ENCODE measurements around the gene IGLL5. TPM values are rescaled to one million over a fixed set of nuclear protein-coding genes. Genes with fewer than 3 reads are reported as not detected.
"Not testable (repeated sequence)": the region's sequence is repeated elsewhere in the genome, so short reads cannot be mapped to it uniquely, and the experiment has no call there.

The IGLL5 gene
- total RNA-seq, 1 donor from 2014 or later = 1.2 TPM

DNA sequence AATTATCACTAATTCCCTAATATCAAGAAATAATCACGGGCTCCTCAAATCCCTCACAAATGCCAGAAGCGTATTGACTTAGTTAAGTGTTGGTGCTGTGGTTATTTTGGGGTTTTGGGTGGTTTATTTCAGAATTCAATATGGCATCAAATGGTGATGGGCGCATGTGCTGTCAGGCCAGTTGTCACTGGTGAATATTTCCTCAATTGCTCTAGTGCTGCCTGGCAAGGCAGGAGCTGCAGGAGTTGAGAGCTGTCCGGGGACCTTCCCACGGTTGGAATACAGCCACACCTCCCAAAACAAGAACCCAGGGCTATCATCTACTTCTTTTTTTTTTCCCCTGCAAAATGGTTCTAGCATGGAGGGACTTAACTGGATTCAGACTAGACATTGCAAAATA, 10.3 kb downstream of the IGLL5 start:
- ATAC-seq = no peak
- DNase-seq (ENCODE audit: low spot score) = no peak

DNA sequence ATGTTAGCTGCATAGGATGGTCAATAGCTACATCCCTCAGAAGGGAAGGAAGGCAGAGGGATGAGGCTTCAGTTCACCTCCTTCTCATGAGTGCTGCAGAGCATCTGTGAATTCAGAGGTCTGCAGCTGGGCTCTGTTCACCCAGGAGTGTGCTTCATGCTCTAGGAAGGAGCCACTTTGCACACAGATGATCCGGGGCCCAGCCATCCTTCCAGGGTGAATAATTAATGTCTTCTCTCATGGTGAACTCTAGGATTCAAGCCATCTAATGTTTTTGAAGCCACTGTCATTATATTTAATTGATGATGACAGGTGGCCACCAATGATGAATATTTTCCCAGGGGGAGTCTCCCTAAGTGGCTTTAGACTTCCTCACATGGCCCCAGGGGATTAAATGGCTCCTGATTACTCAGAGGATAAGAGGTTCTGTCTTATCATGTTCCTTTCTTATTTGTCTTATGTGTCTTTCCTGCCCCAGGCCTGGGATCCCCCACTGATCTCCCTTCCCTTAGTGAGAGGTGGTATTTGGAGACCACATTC, 10.9 kb downstream of the IGLL5 start:
- not testable (repeated sequence) for DNase-seq (ENCODE audit: low spot score); ATAC-seq

DNA sequence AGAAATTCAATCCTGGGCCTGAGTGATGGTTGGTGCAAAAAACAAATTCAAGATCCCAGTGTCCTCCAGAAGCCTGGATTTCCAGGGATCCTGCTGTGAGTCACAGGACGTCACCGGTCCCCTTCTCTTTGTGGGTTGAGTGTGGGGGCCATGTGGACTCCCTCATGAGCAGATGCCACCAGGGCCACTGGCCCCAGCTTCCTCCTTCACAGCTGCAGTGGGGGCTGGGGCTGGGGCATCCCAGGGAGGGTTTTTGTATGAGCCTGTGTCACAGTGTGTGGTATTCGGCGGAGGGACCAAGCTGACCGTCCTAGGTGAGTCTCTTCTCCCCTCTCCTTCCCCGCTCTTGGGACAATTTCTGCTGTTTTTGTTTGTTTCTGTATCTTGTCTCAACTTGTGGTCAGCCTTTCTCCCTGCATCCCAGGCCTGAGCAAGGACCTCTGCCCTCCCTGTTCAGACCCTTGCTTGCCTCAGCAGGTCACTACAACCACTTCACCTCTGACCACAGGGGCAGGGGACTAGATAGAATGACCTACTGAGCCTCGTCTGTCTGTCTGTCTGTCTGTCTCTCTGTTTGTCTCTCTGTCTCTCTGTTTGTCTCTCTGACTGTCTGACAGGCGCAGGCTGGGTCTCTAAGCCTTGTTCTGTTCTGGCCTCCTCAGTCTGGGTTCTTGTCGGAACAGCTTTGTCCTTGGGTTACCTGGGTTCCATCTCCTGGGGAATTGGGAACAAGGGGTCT, 11.9 kb downstream of the IGLL5 start:
- DNase-seq (ENCODE audit: low spot score); ATAC-seq: not testable (repeated sequence)

DNA sequence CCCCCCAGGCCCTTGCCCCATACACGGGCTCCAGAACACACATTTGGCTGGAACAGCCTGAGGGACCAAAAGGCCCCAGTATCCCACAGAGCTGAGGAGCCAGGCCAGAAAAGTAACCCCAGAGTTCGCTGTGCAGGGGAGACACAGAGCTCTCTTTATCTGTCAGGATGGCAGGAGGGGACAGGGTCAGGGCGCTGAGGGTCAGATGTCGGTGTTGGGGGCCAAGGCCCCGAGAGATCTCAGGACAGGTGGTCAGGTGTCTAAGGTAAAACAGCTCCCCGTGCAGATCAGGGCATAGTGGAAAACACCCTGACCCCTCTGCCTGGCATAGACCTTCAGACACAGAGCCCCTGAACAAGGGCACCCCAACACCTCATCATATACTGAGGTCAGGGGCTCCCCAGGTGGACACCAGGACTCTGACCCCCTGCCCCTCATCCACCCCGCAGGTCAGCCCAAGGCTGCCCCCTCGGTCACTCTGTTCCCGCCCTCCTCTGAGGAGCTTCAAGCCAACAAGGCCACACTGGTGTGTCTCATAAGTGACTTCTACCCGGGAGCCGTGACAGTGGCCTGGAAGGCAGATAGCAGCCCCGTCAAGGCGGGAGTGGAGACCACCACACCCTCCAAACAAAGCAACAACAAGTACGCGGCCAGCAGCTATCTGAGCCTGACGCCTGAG, 13.1 kb downstream of the IGLL5 start:
- not testable (repeated sequence) for ATAC-seq; DNase-seq (ENCODE audit: low spot score)

DNA sequence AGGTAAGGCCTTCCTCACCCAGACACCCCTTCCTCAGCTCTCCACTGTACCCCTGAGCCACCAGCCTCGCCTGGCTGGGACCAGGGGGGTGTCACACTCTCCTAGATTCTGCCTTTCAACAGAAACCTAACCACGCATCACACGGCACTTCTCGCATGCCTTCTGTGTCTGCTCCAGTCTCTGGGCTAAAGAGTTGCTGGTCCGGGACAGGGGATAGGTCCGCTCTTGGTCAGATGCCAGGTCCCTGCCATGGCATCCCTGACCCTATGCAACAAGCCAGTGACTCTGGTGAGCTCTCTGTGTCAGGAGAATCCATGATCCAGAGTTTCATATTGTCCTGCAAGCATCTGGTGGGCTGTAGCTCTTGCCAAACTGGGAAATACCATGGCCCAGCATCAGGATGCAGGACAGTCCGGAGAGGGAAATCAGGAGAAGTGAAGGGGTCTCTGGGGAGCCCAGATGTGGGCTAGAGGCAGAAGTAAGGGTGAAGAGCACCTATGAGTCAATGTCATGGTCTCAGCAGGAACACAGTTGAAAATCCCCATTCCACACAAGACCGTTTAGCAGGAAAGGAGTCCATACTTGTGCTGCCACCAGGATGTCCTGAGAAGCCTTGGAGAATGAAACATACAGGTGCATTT, 14.1 kb downstream of the IGLL5 start:
- DNase-seq (ENCODE audit: low spot score) (no peak), ATAC-seq (no peak)

DNA sequence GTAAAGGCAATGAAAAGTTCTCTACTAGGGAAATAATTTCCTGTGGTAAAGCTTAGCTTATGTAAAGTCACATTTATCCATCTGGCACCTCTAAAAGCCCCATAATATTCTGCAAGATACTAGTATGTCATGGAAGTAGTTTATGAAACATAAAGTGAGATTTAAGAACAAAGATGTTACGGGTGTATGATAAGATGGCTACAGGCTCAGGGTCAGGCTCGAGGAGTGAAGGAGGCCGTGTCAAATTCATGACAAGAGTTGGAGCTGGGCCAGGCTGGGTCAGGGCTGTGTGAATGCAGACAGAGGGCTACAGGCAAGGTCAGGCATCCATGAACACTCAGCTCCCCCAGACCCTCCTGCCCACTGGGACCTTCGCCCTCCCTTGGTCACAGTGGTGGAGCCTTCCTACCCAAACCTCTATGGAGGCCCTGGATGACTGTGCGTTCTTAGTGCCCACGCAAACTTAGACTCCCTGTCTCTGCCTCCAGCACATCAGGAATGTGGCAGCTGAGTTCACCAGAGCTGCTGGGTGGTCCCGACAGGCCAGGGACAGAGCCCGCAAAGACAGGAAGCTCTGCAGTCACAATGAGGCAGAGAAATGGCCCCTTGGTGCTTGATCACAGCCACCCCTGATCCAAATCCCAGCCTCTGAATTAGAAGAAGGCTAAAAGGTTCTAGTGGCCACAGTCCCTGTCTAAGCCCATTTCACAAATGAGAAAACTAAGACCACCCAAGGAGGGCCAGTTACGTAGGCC, 14.8 kb downstream of the IGLL5 start:
- ATAC-seq = no peak
- DNase-seq (ENCODE audit: low spot score) = no peak

DNA sequence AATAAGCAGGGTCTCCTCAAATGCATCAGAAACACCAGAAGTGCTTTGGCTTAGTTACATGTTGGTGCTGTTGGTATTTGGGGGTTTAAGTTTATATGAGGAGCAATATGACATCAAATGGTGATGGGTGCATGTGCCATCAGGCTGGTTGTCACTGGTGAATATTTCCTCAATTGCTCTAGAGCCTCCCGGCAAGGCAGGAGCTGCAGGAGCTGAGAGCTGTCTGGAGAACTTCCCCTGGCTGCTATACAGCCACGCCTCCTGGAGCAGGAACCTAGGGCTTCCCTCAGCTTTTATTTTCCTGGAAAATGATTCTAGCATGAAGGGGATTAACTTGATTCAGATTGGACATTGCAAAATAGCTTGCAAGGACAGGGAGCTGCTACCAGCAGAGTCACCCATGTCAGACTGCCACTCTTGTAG, 15.8 kb downstream of the IGLL5 start:
- ATAC-seq (no peak), DNase-seq (ENCODE audit: low spot score) (no peak)

DNA sequence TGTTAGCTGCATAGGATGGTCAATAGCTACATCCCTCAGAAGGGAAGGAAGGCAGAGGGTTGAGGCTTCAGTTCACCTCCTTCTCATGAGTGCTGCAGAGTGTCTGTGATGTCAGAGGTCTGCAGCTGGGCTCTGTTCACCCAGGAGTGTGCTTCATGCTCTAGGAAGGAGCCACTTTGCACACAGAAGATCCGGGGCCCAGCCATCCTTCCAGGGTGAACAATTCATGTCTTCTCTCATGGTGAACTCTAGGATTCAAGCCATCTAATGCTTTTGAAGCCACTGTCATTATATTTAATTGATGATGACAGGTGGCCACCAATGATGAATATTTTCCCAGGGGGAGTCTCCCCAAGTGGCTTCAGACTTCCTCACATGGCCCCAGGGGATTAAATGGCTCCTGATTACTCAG, 16.2 kb downstream of the IGLL5 start:
- ATAC-seq; DNase-seq (ENCODE audit: low spot score): not testable (repeated sequence)

DNA sequence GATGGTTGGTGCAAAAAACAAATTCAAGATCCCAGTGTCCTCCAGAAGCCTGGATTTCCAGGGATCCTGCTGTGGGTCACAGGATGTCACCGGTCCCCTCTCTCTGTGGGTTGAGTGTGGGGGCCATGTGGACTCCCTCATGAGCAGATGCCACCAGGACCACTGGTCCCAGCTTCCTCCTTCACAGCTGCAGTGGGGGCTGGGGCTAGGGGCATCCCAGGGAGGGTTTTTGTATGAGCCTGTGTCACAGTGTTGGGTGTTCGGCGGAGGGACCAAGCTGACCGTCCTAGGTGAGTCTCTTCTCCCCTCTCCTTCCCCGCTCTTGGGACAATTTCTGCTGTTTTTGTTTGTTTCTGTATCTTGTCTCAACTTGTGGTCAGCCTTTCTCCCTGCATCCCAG, 17.1 kb downstream of the IGLL5 start:
- not testable (repeated sequence) for DNase-seq (ENCODE audit: low spot score)

DNA sequence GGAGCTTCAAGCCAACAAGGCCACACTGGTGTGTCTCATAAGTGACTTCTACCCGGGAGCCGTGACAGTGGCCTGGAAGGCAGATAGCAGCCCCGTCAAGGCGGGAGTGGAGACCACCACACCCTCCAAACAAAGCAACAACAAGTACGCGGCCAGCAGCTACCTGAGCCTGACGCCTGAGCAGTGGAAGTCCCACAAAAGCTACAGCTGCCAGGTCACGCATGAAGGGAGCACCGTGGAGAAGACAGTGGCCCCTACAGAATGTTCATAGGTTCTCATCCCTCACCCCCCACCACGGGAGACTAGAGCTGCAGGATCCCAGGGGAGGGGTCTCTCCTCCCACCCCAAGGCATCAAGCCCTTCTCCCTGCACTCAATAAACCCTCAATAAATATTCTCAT, 18.8 kb downstream of the IGLL5 start:
- not testable (repeated sequence) for DNase-seq (ENCODE audit: low spot score); ATAC-seq

More for the DNA sequence above, 17.1 kb downstream of the IGLL5 start:
- not testable (repeated sequence) for ATAC-seq

DNA sequence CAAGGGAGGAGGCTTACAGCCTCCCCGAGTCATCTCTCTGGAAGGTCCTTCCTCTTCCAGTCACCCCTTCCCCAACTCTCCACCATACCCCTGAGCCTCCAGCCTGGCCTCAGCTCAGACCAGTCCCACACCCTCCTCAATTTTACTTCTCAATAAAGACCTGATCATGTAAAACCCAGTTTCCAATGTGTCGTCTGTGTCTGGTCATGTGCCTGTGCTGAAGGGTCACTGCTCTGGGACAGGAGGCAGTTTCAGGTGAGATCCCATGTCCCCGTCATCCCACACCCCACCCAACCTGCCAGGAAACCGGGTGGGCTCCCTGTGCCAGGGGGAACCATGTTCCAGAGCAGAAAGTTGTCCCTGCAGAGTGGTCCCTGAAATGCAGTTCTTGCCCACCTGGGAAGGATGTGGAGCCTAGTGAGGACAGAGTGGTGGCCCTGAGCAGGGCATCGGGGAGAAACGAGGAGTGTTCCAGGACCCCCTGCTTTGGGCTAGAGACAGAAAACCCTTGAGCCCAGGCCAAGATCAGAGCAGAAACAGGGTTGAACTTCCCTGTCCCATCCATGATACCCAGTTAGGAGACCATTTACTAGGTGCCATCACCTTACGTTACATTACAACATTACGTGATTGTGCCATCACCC, 19.4 kb downstream of the IGLL5 start:
- DNase-seq (ENCODE audit: low spot score) (no peak), ATAC-seq (no peak)

DNA sequence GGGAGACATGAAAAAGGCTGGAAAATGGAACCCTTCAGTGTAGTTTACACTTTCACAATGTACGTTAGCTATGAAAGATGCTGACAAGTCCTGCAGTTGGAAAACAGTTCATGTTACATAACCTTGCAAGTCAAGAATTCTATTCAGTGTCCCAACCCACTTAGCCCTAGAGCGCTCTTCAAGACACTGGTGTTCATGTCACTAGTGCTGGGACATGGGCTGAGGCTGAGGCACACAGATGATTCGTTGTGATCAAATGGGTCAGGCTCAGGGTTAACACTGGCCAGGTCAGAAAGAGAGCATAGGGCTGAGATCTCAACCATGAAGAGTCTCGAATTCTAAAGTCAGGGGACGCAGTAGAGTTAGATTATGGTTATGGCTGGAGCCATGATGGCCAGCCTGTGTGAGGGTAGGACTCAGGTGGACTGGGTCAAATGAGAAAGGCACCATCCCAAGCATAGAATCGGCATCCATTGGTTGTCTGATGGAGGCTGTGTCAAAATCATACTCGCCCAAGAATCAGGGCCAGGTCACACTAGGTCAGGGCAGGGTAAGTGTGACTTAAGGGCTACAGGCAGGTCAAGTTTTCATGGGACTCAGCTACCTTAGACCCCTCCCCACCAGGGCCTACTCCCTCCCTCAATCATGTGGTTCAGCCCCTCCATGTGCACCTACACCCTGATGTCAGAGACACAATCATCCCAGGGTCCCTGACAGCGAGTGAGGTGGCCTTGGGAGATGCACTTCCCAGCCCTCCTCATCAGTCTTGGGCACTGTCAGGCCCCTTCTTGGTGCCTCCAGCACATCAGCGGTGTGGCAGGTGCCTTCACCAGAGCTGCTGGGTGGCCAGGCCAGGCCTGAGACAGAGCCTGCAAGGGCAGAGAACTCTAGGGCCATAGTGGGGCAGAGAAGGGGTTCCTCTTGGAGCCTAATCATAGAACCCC, 20.2 kb downstream of the IGLL5 start:
- ATAC-seq (no peak), DNase-seq (ENCODE audit: low spot score) (no peak)

DNA sequence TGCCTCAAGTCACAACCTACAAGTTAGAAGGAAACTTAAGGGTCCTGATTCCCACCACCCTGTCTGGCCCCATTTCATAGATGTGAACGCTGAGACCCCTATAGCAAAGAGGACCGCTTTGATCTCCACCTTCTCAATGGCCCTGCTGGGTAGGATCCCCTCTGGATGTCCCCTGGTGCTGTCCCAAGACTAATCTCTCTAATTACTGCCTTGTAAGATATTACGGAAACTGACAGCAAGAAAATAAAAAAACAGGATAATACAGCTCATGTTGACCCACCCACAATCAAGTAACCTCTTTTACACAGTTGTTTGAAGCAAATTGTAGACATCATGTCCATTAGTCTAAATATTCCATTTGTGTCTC, 20.9 kb downstream of the IGLL5 start:
- no peak for ATAC-seq
- DNase-seq (ENCODE audit: low spot score) = no peak

DNA sequence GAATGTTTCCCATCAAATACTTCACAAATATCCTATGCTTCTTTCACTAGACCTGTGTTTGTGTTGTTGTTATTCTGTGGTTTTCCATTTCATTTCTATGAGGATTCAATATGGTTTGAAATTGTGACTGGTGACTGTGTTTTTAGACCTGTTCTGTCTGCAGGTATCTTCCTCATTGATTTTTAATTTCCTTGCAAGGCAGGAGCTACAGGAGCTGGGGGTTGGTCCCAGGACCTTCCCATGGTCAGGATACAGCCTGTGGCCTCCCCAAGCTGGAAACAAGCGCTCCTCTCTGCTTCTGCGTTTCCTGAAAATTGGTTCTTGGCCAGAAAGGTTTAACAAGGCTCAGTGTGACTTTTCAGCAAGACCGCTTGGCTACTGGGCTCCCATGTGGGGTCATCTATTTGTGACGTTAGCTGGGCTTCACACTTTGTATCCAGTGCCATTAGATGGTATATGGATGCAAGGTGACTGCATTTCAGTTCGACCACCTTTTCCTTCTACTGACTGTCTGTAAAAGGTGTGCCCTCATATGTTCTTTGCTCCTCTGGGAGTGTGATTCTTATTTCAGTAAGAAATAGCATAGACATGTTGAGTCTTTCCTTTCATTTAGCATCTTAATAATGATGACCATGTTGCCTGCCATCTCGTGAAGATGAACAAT, 21.5 kb downstream of the IGLL5 start:
- DNase-seq (ENCODE audit: low spot score) (no peak), ATAC-seq (no peak)

DNA sequence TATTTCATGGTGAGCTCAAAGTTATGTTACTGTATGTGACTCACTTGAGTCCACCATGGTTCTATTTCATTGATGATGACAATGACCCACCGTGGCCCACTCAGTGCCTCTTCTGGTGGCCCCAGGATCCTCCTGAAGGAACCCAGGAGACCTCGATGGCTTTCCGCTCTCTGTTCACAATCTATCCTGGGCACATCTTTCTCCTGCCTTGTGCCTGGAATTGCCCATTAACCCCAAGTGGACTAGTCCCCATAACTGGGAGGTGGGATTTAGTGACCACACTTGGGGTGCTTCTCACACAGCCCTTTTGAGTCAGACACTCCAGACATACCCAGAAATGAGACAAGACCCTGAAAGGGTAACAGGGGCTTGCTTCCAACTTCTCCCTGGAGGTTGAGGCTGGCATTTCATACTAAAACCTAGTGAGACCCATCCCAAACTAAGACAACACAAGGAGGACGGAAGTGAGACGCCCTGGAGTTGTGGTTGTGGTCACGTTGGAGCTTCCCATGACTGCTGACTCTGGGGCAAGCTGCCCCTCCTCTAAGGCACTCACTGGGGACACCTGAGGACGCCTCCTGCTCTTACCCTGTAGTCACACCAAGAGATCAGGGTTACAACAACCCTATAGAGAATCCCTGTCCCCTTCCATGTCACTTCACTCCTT, 22.1 kb downstream of the IGLL5 start:
- DNase-seq (ENCODE audit: low spot score) (no peak), ATAC-seq (no peak)

DNA sequence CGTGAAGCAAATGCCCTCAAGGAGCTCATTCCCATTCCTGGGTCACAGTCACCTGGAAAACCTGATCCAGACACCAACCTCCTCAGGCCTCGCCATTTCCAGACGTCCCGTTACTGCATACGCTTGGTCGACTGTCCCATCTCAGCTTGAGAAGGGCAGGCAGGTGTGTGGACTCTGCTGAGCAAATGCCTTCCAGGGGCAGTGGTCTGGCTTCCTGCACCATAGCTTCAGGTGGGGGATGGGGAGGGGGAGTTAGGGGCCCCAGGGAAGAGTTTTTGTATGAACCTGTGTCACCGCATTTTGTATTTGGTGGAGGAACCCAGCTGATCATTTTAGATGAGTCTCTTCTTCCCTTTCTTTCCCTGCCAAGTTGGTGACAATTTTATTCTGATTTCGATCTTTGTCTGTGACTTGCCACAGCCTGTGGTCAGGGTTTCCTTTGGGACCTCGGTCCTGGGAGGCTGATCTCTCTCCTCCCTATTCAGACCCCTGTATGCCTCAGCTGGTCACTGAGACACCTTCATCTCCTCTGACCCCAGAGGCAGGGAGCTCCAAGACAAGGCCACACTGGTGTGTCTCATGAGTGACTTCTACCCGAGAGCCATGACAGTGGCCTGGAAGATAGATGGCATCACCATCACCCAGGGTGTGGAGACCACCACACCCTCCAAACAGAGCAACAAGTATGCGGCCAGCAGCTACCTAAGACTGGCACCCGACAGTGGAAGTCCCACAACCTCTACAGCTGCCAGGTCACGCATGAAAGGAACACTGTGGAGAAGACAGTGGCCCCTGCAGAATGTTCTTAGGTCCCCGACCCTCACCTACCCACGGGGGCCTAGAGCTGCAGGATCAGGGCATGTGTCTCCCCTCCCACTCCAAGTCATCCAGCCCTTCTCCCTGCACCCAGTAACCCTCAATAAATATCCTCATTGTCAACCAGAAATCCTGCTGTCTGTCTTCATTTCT, 22.9 kb downstream of the IGLL5 start:
- DNase-seq (ENCODE audit: low spot score) (no peak), ATAC-seq (no peak)
